Ishikawa (cell line): ENCODE results near the gene HYAL2.

Experiments used
- CEBPB ChIP-seq: IDR thresholded peaks from 2 replicates; pipeline ENCODE4 v1.6.1; 2012
- CREB1 ChIP-seq: IDR thresholded peaks from 2 replicates; pipeline ENCODE4 v1.6.1; 2012; ENCODE audit warnings: low read depth
- EGR1 ChIP-seq: IDR thresholded peaks from 2 replicates; pipeline ENCODE4 v1.6.1; 2012
- EP300 ChIP-seq: IDR thresholded peaks from 2 replicates; pipeline ENCODE4 v1.6.1; 2012; ENCODE audit warnings: borderline replicate concordance
- FOXM1 ChIP-seq: IDR thresholded peaks from 2 replicates; pipeline ENCODE4 v1.6.1; 2012; ENCODE audit warnings: low read depth, borderline replicate concordance
- NFIC ChIP-seq: IDR thresholded peaks from 2 replicates; pipeline ENCODE4 v1.6.1; 2012
- RAD21 ChIP-seq: IDR thresholded peaks from 2 replicates; pipeline ENCODE4 v1.6.1; 2012; ENCODE audit warnings: low read depth
- TAF1 ChIP-seq: IDR thresholded peaks from 2 replicates; pipeline ENCODE4 v1.6.1; 2012; ENCODE audit warnings: low read depth, mild to moderate bottlenecking
- TCF12 ChIP-seq: IDR thresholded peaks from 2 replicates; pipeline ENCODE4 v1.6.1; 2012; ENCODE audit warnings: low read depth
- TEAD4 ChIP-seq: IDR thresholded peaks from 2 replicates; pipeline ENCODE4 v1.6.1; 2012
- YY1 ChIP-seq: IDR thresholded peaks from 2 replicates; pipeline ENCODE4 v1.6.1; 2012; ENCODE audit warnings: low read depth
- ZBTB7A ChIP-seq: IDR thresholded peaks from 2 replicates; pipeline ENCODE4 v1.6.1; 2012; ENCODE audit warnings: low read depth
- TF ChIP-seq, protein P1 (sequence below): IDR thresholded peaks from 2 replicates; pipeline ENCODE4 v1.6.1; 2012
- TF ChIP-seq, protein P2 (sequence below): IDR thresholded peaks from 2 replicates; pipeline ENCODE4 v1.6.1; 2012; ENCODE audit warnings: low read depth, mild to moderate bottlenecking
- TF ChIP-seq, protein P3 (sequence below): IDR thresholded peaks from 2 replicates; pipeline ENCODE4 v1.6.1; 2012

The HYAL2 gene

DNA sequence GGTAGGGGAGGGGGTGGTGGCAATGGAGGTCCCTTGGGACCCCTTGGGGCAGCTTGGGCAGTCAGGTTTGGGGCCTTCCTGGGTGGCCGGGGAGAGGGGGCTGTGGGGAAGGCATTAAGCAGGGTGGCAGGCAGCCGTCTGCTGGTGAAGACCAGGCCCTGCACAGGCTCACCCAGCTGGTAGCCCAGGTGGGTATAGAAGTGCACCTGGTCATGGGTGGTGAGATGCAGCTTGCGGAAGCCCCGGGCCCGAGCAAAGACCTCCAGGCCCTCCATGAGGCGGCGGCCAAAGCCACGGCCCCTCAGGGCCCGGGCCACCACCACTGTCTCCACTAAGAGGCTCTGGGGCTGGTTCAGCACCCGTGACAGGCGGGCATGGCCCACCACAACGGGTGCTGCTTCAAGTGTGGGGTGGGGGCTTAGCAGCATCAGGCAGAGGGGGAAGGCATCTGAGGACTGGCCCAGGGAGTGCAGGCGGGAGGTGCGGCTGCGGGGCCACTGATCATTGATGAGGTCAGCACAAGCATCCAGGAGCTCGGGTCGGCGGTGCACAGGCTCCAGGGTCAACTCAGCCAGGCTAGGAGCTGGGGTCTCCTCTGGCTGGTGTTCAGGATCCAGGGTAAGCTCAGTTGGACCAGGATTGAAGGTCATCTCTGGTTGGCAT lies 25.7 kb downstream of the HYAL2 start:
- TF ChIP-seq FOXM1 = no peak
- TF ChIP-seq CREB1 = no peak
- no peak for TF ChIP-seq TAF1
- TF ChIP-seq TEAD4 = no peak
- TF ChIP-seq ZBTB7A = no peak
- no peak for TF ChIP-seq CEBPB
- TF ChIP-seq, protein P1, sequence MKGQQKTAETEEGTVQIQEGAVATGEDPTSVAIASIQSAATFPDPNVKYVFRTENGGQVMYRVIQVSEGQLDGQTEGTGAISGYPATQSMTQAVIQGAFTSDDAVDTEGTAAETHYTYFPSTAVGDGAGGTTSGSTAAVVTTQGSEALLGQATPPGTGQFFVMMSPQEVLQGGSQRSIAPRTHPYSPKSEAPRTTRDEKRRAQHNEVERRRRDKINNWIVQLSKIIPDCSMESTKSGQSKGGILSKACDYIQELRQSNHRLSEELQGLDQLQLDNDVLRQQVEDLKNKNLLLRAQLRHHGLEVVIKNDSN = no peak
- TF ChIP-seq EP300 = no peak
- no peak for TF ChIP-seq YY1
- TF ChIP-seq, protein P2, sequence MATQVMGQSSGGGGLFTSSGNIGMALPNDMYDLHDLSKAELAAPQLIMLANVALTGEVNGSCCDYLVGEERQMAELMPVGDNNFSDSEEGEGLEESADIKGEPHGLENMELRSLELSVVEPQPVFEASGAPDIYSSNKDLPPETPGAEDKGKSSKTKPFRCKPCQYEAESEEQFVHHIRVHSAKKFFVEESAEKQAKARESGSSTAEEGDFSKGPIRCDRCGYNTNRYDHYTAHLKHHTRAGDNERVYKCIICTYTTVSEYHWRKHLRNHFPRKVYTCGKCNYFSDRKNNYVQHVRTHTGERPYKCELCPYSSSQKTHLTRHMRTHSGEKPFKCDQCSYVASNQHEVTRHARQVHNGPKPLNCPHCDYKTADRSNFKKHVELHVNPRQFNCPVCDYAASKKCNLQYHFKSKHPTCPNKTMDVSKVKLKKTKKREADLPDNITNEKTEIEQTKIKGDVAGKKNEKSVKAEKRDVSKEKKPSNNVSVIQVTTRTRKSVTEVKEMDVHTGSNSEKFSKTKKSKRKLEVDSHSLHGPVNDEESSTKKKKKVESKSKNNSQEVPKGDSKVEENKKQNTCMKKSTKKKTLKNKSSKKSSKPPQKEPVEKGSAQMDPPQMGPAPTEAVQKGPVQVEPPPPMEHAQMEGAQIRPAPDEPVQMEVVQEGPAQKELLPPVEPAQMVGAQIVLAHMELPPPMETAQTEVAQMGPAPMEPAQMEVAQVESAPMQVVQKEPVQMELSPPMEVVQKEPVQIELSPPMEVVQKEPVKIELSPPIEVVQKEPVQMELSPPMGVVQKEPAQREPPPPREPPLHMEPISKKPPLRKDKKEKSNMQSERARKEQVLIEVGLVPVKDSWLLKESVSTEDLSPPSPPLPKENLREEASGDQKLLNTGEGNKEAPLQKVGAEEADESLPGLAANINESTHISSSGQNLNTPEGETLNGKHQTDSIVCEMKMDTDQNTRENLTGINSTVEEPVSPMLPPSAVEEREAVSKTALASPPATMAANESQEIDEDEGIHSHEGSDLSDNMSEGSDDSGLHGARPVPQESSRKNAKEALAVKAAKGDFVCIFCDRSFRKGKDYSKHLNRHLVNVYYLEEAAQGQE = no peak
- TF ChIP-seq RAD21 = no peak
- TF ChIP-seq TCF12 = no peak
- TF ChIP-seq NFIC = no peak
- TF ChIP-seq EGR1 = no peak

DNA sequence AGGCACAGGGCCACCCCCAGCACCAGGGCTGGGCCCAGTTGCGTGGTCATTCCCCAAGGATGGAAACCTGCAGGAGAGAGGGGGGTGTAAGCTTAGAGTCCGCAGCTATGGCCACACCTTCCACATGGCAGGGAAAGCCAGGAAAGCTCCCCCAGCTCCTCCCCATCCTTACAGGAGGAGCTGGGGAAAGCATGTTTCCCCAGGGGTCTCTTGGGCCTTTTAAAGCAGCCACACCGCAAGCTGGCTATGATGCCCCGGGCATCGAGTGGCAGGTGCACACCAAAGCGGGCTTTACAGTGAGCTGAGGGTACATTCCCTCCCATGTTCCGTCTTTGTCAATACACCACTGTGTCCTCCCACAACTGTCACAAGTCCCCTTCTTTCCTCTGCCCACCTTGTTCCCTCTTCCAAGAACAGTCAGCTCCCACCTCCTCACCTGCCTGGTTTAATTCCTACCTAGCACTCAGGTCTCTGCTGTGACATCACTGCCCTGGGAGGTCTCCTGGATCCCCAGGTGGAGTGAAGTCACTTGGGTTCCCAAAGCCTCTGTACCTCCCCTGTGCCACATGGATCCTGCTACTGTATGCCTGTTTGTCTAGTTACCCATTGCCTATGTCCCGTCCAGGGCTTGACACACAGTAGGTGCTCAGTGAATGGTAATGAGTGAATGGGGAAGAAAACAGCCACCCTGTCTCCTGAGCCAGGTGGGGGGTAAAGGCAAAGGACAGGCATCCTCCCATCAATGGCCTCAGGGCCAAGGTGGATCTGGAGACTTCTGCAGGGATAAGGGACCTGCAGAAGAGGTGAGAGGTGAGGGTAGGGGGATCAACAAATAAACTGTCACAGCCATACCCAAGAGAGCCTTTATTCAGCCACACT lies 26.8 kb downstream of the HYAL2 start:
- TF ChIP-seq EGR1 = no peak

DNA sequence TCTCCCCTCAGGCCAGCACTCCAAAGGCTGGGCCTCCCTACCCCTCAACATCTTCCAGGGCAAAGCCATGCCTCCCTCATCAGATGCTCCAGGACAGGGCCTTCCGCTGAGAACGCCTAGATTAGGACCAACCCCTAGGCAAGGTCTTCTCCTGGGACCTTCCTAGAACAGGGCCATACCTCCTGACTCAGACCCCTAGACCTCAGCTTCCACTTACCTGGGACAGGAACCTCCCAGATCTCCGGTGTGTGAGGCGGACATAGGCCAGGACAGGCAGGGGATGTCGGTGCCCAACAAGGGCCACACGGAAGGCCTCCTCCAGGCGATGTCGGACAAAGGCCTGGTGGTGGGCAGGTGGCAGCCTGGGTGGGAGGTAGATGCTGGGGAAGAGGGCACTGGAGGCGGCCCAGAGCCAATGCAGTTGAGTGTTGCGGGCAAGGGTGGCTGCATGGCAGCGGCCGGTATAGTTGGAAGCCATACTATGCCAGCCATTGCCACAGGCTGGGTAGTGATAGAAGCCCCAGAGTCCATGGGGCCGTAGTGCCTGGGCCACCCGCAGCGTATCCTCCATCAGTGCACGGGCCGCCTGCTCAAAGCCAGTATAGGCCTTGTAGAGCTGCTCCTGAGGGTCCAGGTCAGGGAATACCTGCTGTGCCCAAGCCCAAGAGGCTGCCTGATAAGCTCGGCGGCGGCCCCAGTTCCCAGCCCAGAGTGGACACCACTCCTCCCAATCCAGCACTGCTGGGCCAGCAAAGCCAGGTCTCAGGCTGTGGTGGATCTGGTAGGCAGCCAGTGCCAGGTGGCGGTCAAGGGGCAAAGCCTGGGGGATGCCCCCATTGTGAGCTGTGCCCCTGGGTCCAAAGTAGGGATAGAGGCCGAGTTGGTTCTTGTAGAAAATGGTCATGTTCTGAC lies 27.8 kb downstream of the HYAL2 start:
- TF ChIP-seq, protein P1 = no peak
- no peak for TF ChIP-seq ZBTB7A

DNA sequence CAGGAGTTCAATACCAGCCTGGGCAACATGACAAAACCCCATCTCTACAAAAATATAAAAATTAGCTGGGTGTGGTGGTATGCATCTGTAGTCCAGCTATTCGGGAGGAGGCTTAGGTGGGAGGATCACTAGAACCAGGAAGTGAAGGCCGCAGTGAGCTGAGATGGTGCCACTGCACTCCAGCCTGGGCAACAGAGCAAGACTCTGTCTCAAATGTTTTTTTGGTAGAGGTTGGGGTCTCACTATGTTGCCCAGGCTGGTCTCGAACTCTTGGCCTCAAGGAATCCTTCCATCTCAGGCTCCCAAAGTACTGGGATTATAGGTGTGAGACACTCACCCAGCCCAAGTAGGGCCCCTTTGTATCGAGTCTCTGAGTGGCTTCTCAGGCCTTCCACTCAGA lies 28.5 kb downstream of the HYAL2 start:
- no peak for TF ChIP-seq NFIC
- TF ChIP-seq TAF1 = no peak
- TF ChIP-seq RAD21 = no peak
- TF ChIP-seq, protein P3, sequence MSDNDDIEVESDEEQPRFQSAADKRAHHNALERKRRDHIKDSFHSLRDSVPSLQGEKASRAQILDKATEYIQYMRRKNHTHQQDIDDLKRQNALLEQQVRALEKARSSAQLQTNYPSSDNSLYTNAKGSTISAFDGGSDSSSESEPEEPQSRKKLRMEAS = no peak
- no peak for TF ChIP-seq TEAD4
- no peak for TF ChIP-seq FOXM1
- no peak for TF ChIP-seq EP300

DNA sequence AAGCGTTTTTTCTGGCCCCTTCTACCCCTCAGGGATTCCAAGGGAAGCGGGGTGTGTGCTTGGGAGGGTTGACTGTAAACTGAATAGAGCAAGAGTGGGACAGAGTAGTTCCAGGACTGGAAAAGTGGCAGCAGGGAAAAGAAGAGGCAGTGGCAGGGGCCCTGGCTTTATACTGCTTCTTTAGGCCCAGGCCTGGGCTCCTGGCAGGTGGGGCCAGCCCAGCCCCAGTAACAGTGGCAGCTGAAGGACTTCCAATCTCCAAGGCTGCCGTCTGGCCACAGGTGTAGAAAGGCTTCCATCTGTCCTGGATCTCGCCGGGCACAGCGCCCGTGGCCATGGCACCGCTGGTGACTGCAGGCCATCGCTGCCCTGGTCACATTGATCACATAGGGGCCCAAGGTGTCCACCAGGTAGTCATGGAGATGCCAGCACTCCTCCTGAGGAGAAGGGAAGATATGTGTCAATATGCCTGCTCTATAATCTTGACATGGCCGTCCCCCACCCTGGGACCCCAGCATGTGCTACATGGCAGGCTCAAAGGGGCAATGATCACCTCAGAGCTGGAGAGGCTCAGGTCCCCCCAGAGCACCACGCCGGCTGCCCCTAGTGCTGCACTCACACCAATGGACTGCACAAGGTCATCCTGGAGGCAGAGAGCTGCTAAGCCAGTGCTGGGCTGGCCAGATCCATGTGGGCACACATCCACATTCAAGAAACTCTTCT lies 29.3 kb downstream of the HYAL2 start:
- TF ChIP-seq, protein P2 = no peak
- TF ChIP-seq, protein P1 = no peak
